CD8-positive, alpha-beta memory T cell (primary cell): Measurements from ENCODE around the gene MAP2K6. TPM values are rescaled to one million over a fixed set of nuclear protein-coding genes. Genes with fewer than 3 reads are reported as not detected.

Source experiments
- CTCF ChIA-PET: fragments of 350-600 bp; sonication (Branson Sonifier 250); formaldehyde crosslinking; loops from one replicate; lab custom pipeline; 2021; ENCODE audit warnings: antibody characterized with exemption; lab: Charles Lee
- POLR2A ChIA-PET: fragments of 350-600 bp; sonication (Branson Sonifier 250); formaldehyde crosslinking; loops from one replicate; lab custom pipeline; 2021; ENCODE audit warnings: antibody characterized with exemption; lab: Charles Lee
- DNase-seq, 5 donors: peaks; one replicate each; pipeline versions ENCODE4 v3.0.0 to v3.0.0-alpha.2; 2020 to 2022; ENCODE audit warnings: mixed read lengths in 1 of 5
- H3K27ac ChIP-seq: one replicate; pipeline ENCODE4 v1.7.0; 2013; ENCODE audit warnings: low read depth, mild to moderate bottlenecking, low read length, moderate library complexity
- H3K27me3 ChIP-seq: 2 replicates; pipeline ENCODE4 v1.7.0; 2013; ENCODE audit warnings: low read length, mild to moderate bottlenecking; ENCODE audit not compliant: insufficient read depth, poor library complexity, severe bottlenecking
- H3K36me3 ChIP-seq: 2 replicates; pipeline ENCODE4 v1.7.0; 2013; ENCODE audit warnings: mild to moderate bottlenecking, low read length, moderate library complexity; ENCODE audit not compliant: insufficient read depth
- H3K4me1 ChIP-seq: 2 replicates; pipeline ENCODE4 v1.7.0; 2013; ENCODE audit warnings: mild to moderate bottlenecking, low read length, moderate library complexity; ENCODE audit not compliant: insufficient read depth
- H3K4me3 ChIP-seq: 2 replicates; pipeline ENCODE4 v1.7.0; 2013; ENCODE audit warnings: mild to moderate bottlenecking, low read length
- H3K9me3 ChIP-seq: 2 replicates; pipeline ENCODE4 v1.7.0; 2013; ENCODE audit warnings: mild to moderate bottlenecking, low read length
- H3K27ac Mint-ChIP-seq, 8 donors: one replicate each; pipeline ENCODE4 v1.8.0; 2020 to 2021; ENCODE audit warnings: mixed read lengths in 8 of 8, mild to moderate bottlenecking in 6 of 8, inconsistent platforms in 3 of 8, moderate library complexity in 3 of 8
- H3K27me3 Mint-ChIP-seq, 2 donors: one replicate each; pipeline ENCODE4 v1.8.0; 2020 to 2021; ENCODE audit warnings: mixed read lengths in 2 of 2, mild to moderate bottlenecking in 1 of 2, moderate library complexity in 1 of 2
- H3K36me3 Mint-ChIP-seq, 3 donors: one replicate each; pipeline ENCODE4 v1.8.0; 2020 to 2021; ENCODE audit warnings: mixed read lengths in 3 of 3, inconsistent platforms in 1 of 3, mild to moderate bottlenecking in 1 of 3
- H3K4me1 Mint-ChIP-seq, 3 donors: one replicate each; pipeline ENCODE4 v1.8.0; 2020 to 2021; ENCODE audit warnings: mixed read lengths in 3 of 3, inconsistent platforms in 1 of 3, mild to moderate bottlenecking in 1 of 3
- H3K4me3 Mint-ChIP-seq, 7 donors: one replicate each; pipeline ENCODE4 v1.8.0; 2020 to 2021; ENCODE audit warnings: mixed read lengths in 7 of 7, mild to moderate bottlenecking in 6 of 7, moderate library complexity in 4 of 7, inconsistent platforms in 2 of 7
- H3K9me3 Mint-ChIP-seq, 5 donors: one replicate each; pipeline ENCODE4 v1.8.0; 2020 to 2022; ENCODE audit warnings: mixed read lengths in 5 of 5, mild to moderate bottlenecking in 3 of 5, moderate library complexity in 2 of 5, inconsistent platforms in 1 of 5
- polyA plus RNA-seq: library from polyadenylated mRNA; unstranded; fragments of 300-500 nt; fragmentation: Illumina TruSeq; gene quantifications from one replicate; pipeline ENCODE4 v1.2.3, GENCODE V29; 2021
- total RNA-seq, 2 experiments: library from RNA; stranded (reverse); gene quantifications; one replicate each; pipeline ENCODE4 v1.2.3, GENCODE V29; 2021

The MAP2K6 gene
- total and polyA plus RNA-seq, 3 experiments from 2014 or later: 1.9 to 18.7 (median 2.5) TPM

- Histone ChIP-seq H3K9me3 (no peaks in the 10 kb centered on the region), H3K27ac (no peak overlapping the region), H3K27me3 (no peaks in the 10 kb centered on the region), H3K36me3 (no peaks in the 10 kb centered on the region), H3K4me1 (peaks cover 43% of the 10 kb centered on the region), H3K4me3 (peak overlapping the region; percentile 74)
- POLR2A ChIA-PET: interaction anchor here (0.8 to 1.8 kb wide), 3 partner anchors 8 to 89 kb away, joined by 6 to 16 read pairs (median 6); partner anchors contain the start of gene ABCA5
- no peaks in the 10 kb centered on the region for H3K9me3 Mint-ChIP-seq
- H3K27ac Mint-ChIP-seq: no peak overlapping the region
- H3K27me3 Mint-ChIP-seq: no peaks in the 10 kb centered on the region
- no peak overlapping the region for H3K4me3 Mint-ChIP-seq
- CTCF ChIA-PET: interaction anchor here (1.2 to 2.2 kb wide), 5 partner anchors 12 to 89 kb away, joined by 3 to 9 read pairs (median 5); partner anchors contain the start of gene ABCA5
- H3K4me1 Mint-ChIP-seq: peaks cover 2 to 18% (median 3%) of the 10 kb centered on the region in 3 donors
- DNase-seq: no peak
- no peaks in the 10 kb centered on the region for H3K36me3 Mint-ChIP-seq
Measured at GRCh38 chr17:69415431-69415830, 934 bp downstream of the MAP2K6 start.

GRCh38 chr17:69417545-69418483, 3.3 kb downstream of the MAP2K6 start:
- ChIA-PET POLR2A (no interaction called here), CTCF (interaction anchor here (0.7 kb wide), 1 partner anchor 59 kb away, joined by 3 read pairs; no protein-coding TSS in a partner anchor)
- Histone ChIP-seq H3K4me3 (no peak overlapping the region), H3K4me1 (peaks cover 43% of the 10 kb centered on the region), H3K36me3 (no peaks in the 10 kb centered on the region), H3K9me3 (no peaks in the 10 kb centered on the region), H3K27ac (no peak overlapping the region), H3K27me3 (no peaks in the 10 kb centered on the region)
- H3K27ac Mint-ChIP-seq: peak overlapping the region in 5 of 8 donors; percentile 9 to 49 (median 33)
- peak overlapping the region in 6 of 7 donors; percentile 10 to 54 (median 24) for H3K4me3 Mint-ChIP-seq
- H3K27me3 Mint-ChIP-seq: no peaks in the 10 kb centered on the region
- no peak for DNase-seq
- H3K4me1 Mint-ChIP-seq: peaks cover 15 to 31% (median 19%) of the 10 kb centered on the region in 3 donors
- H3K36me3 Mint-ChIP-seq: peaks cover 0 to 6% (median 6%) of the 10 kb centered on the region in 3 donors
- no peaks in the 10 kb centered on the region for H3K9me3 Mint-ChIP-seq

GRCh38 chr17:69418535-69418934, 4.0 kb downstream of the MAP2K6 start:
- DNase-seq: no peak
- Mint-ChIP-seq H3K27ac (peak overlapping the region in 2 of 8 donors; percentile 16 to 58), H3K4me1 (peaks cover 23 to 36% (median 26%) of the 10 kb centered on the region in 3 donors), H3K4me3 (peak overlapping the region in 1 of 7 donors; percentile 13), H3K36me3 (peaks cover 3 to 8% (median 6%) of the 10 kb centered on the region in 3 donors), H3K9me3 (no peaks in the 10 kb centered on the region), H3K27me3 (no peaks in the 10 kb centered on the region)
- CTCF ChIA-PET: no interaction called here
- H3K9me3 ChIP-seq: no peaks in the 10 kb centered on the region
- H3K4me3 ChIP-seq: no peak overlapping the region
- POLR2A ChIA-PET: no interaction called here
- no peak overlapping the region for H3K27ac ChIP-seq
- no peaks in the 10 kb centered on the region for H3K36me3 ChIP-seq
- peaks cover 50% of the 10 kb centered on the region for H3K4me1 ChIP-seq
- no peaks in the 10 kb centered on the region for H3K27me3 ChIP-seq

GRCh38 chr17:69423450-69423849, 9.0 kb downstream of the MAP2K6 start:
- ChIA-PET POLR2A (interaction anchor here (1.8 kb wide), 1 partner anchor 9 kb away, joined by 6 read pairs; the partner anchor contains the start of gene MAP2K6), CTCF (interaction anchor here (1.6 kb wide), 2 partner anchors 9 to 120 kb away, joined by 3 to 4 read pairs; partner anchors contain the start of gene MAP2K6)
- Mint-ChIP-seq H3K27me3 (peaks cover 0 to 1% of the 10 kb centered on the region in 2 donors), H3K9me3 (no peaks in the 10 kb centered on the region), H3K27ac (peak overlapping the region; percentile 13 to 94 (median 66)), H3K4me1 (peaks cover 52 to 69% (median 62%) of the 10 kb centered on the region in 3 donors), H3K4me3 (peak overlapping the region; percentile 9 to 77 (median 49)), H3K36me3 (peaks cover 3 to 16% (median 10%) of the 10 kb centered on the region in 3 donors)
- Histone ChIP-seq H3K36me3 (no peaks in the 10 kb centered on the region), H3K9me3 (no peaks in the 10 kb centered on the region), H3K4me3 (no peak overlapping the region), H3K27ac (no peak overlapping the region), H3K4me1 (peaks cover 19% of the 10 kb centered on the region), H3K27me3 (no peaks in the 10 kb centered on the region)
- peak in 1 of 5 donors; percentile 2 for DNase-seq

- peak overlapping the region in 2 of 8 donors; percentile 67 to 86 for H3K27ac Mint-ChIP-seq
- Histone ChIP-seq H3K27ac (no peak overlapping the region), H3K4me3 (no peak overlapping the region), H3K9me3 (no peaks in the 10 kb centered on the region), H3K36me3 (no peaks in the 10 kb centered on the region), H3K4me1 (peaks cover 12% of the 10 kb centered on the region), H3K27me3 (no peaks in the 10 kb centered on the region)
- H3K36me3 Mint-ChIP-seq: peaks cover 3 to 16% (median 11%) of the 10 kb centered on the region in 3 donors
- no peak for DNase-seq
- ChIA-PET POLR2A (interaction anchor here (1.8 kb wide), 1 partner anchor 10 kb away, joined by 6 read pairs; the partner anchor contains the start of gene MAP2K6), CTCF (interaction anchor here (1.6 kb wide), 1 partner anchor 121 kb away, joined by 3 read pairs; no protein-coding TSS in a partner anchor)
- H3K9me3 Mint-ChIP-seq: no peaks in the 10 kb centered on the region
- peaks cover 0 to 1% of the 10 kb centered on the region in 2 donors for H3K27me3 Mint-ChIP-seq
- H3K4me1 Mint-ChIP-seq: peaks cover 54 to 79% (median 72%) of the 10 kb centered on the region in 3 donors
- H3K4me3 Mint-ChIP-seq: no peak overlapping the region
Measured at GRCh38 chr17:69424287-69425041, 10.0 kb downstream of the MAP2K6 start.

GRCh38 chr17:69425978-69426377, 11.5 kb downstream of the MAP2K6 start:
- Histone ChIP-seq H3K27me3 (no peaks in the 10 kb centered on the region), H3K36me3 (no peaks in the 10 kb centered on the region), H3K9me3 (no peaks in the 10 kb centered on the region), H3K4me3 (no peak overlapping the region), H3K4me1 (peaks cover 13% of the 10 kb centered on the region), H3K27ac (no peak overlapping the region)
- peaks cover 3 to 13% (median 13%) of the 10 kb centered on the region in 3 donors for H3K36me3 Mint-ChIP-seq
- H3K27ac Mint-ChIP-seq: no peak overlapping the region
- H3K27me3 Mint-ChIP-seq: peaks cover 0 to 1% of the 10 kb centered on the region in 2 donors
- H3K9me3 Mint-ChIP-seq: no peaks in the 10 kb centered on the region
- H3K4me1 Mint-ChIP-seq: peaks cover 58 to 84% (median 77%) of the 10 kb centered on the region in 3 donors
- DNase-seq: no peak
- ChIA-PET CTCF (interaction anchor here (1.3 to 1.7 kb wide), 2 partner anchors 11 to 30 kb away, joined by 3 to 5 read pairs; partner anchors contain the start of gene MAP2K6), POLR2A (no interaction called here)
- no peak overlapping the region for H3K4me3 Mint-ChIP-seq

- no peaks in the 10 kb centered on the region for H3K9me3 ChIP-seq
- Mint-ChIP-seq H3K4me3 (no peak overlapping the region), H3K4me1 (peaks cover 58 to 83% (median 79%) of the 10 kb centered on the region in 3 donors), H3K27ac (no peak overlapping the region), H3K36me3 (peaks cover 3 to 17% (median 10%) of the 10 kb centered on the region in 3 donors), H3K27me3 (peaks cover 0 to 1% of the 10 kb centered on the region in 2 donors), H3K9me3 (no peaks in the 10 kb centered on the region)
- POLR2A ChIA-PET: no interaction called here
- no peak overlapping the region for H3K4me3 ChIP-seq
- DNase-seq: no peak
- no peaks in the 10 kb centered on the region for H3K36me3 ChIP-seq
- peaks cover 13% of the 10 kb centered on the region for H3K4me1 ChIP-seq
- no peak overlapping the region for H3K27ac ChIP-seq
- H3K27me3 ChIP-seq: no peaks in the 10 kb centered on the region
- CTCF ChIA-PET: interaction anchor here (1.7 kb wide), 1 partner anchor 13 kb away, joined by 5 read pairs; the partner anchor contains the start of gene MAP2K6
Measured at GRCh38 chr17:69427486-69428197, 13.1 kb downstream of the MAP2K6 start.
